ENCODE data around the gene KCNQ5.

Gene KCNQ5

DNA sequence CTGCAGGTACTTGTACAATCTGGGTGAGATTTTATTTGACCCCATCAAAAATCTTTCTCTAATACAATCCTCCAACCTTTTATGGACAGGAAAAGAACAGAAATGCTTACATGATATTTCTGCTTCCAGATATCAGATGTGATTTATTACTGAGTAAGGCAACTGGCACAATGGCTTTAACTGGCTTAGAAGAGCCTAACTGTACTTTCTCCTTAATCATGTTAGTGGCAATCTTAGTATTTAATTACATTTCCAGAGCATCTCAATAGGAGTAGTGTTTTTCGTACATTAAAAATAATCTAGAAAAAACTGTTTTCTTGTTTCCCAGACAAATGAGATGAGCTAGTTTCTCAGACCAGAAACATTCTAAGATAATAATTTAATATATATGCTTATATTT lies 251.6 kb downstream of the KCNQ5 start:
- no peak overlapping the region for H3K27ac ChIP-seq (ENCODE audit: extremely low read depth, low read depth, low read length)
- TF ChIP-seq, protein P1, sequence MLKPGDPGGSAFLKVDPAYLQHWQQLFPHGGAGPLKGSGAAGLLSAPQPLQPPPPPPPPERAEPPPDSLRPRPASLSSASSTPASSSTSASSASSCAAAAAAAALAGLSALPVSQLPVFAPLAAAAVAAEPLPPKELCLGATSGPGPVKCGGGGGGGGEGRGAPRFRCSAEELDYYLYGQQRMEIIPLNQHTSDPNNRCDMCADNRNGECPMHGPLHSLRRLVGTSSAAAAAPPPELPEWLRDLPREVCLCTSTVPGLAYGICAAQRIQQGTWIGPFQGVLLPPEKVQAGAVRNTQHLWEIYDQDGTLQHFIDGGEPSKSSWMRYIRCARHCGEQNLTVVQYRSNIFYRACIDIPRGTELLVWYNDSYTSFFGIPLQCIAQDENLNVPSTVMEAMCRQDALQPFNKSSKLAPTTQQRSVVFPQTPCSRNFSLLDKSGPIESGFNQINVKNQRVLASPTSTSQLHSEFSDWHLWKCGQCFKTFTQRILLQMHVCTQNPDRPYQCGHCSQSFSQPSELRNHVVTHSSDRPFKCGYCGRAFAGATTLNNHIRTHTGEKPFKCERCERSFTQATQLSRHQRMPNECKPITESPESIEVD (tag by site-specific recombination; IDR thresholded peaks at IDR 0.05) = 0 out of 2 replicates have a peak, but pooled peaks have one; percentile 13
- no peak for TF ChIP-seq ZNF362 (tag by site-specific recombination; IDR thresholded peaks at IDR 0.05)
- ChIA-PET CTCF (no interaction called here), POLR2A (no interaction called here)
- no peaks in the 10 kb centered on the region for H3K9me3 ChIP-seq (ENCODE audit: control insufficient read depth, insufficient read depth, low read depth, low read length)
- peaks cover 3% of the 10 kb centered on the region; the same call in 1 of the 2 replicates for H3K4me1 ChIP-seq (ENCODE audit: control insufficient read depth, insufficient read depth, low read length)
- no peak overlapping the region for H3K4me3 ChIP-seq (ENCODE audit: low read depth, low read length)
- no peaks in the 10 kb centered on the region for H3K36me3 ChIP-seq (ENCODE audit: control insufficient read depth in 2 of 2, insufficient read depth in 1 of 2, low read length in 2 of 2)

DNA sequence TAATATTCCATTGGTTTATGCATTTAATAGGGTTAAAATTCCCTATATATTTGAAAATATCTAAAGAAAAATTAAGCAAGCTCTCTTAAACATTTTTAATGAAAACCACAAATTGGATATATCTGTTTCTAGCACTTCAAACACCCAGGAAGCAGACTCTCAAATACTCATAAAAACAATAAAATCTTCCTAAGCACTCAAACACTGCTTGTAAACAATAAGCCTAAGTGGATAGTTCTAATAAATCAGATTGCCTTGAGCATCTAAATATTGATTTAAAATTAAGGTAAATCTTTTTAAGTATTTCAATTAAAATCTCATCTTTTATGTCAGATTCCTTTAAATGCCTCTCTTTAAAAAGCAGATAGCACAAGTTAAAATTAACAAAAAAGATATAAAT lies 254.4 kb downstream of the KCNQ5 start:
- H3K27ac ChIP-seq (ENCODE audit: extremely low read depth, low read depth, low read length) = no peak overlapping the region
- TF ChIP-seq BCL11B (tag by site-specific recombination; IDR thresholded peaks at IDR 0.05; ENCODE audit: low read depth) (peak; percentile 76; the same call in 1 of the 2 replicates), ZNF585B (tag by site-specific recombination; IDR thresholded peaks at IDR 0.05) (no peak), PRDM4 (tag by site-specific recombination; IDR thresholded peaks at IDR 0.05) (peak; percentile 74; the same call in 1 of the 2 replicates), ZNF843 (tag by site-specific recombination; IDR thresholded peaks at IDR 0.05) (peak; percentile 63), ZNF610 (tag by site-specific recombination; IDR thresholded peaks at IDR 0.05; ENCODE audit: borderline replicate concordance) (no peak), IKZF3 (tag by site-specific recombination; IDR thresholded peaks at IDR 0.05) (0 out of 2 replicates have a peak, but pooled peaks have one; percentile 35), OSR2 (tag by site-specific recombination; IDR thresholded peaks at IDR 0.05) (peak; percentile 60; the same call in 1 of the 2 replicates), HOXC10 (CRISPR knock-in tag; IDR thresholded peaks at IDR 0.05) (no peak)
- TF ChIP-seq, protein P2, sequence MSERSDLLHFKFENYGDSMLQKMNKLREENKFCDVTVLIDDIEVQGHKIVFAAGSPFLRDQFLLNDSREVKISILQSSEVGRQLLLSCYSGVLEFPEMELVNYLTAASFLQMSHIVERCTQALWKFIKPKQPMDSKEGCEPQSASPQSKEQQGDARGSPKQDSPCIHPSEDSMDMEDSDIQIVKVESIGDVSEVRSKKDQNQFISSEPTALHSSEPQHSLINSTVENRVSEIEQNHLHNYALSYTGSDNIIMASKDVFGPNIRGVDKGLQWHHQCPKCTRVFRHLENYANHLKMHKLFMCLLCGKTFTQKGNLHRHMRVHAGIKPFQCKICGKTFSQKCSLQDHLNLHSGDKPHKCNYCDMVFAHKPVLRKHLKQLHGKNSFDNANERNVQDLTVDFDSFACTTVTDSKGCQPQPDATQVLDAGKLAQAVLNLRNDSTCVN (tag by site-specific recombination; optimal IDR thresholded peaks at IDR 0.05) = no peak
- TF ChIP-seq, protein P3, sequence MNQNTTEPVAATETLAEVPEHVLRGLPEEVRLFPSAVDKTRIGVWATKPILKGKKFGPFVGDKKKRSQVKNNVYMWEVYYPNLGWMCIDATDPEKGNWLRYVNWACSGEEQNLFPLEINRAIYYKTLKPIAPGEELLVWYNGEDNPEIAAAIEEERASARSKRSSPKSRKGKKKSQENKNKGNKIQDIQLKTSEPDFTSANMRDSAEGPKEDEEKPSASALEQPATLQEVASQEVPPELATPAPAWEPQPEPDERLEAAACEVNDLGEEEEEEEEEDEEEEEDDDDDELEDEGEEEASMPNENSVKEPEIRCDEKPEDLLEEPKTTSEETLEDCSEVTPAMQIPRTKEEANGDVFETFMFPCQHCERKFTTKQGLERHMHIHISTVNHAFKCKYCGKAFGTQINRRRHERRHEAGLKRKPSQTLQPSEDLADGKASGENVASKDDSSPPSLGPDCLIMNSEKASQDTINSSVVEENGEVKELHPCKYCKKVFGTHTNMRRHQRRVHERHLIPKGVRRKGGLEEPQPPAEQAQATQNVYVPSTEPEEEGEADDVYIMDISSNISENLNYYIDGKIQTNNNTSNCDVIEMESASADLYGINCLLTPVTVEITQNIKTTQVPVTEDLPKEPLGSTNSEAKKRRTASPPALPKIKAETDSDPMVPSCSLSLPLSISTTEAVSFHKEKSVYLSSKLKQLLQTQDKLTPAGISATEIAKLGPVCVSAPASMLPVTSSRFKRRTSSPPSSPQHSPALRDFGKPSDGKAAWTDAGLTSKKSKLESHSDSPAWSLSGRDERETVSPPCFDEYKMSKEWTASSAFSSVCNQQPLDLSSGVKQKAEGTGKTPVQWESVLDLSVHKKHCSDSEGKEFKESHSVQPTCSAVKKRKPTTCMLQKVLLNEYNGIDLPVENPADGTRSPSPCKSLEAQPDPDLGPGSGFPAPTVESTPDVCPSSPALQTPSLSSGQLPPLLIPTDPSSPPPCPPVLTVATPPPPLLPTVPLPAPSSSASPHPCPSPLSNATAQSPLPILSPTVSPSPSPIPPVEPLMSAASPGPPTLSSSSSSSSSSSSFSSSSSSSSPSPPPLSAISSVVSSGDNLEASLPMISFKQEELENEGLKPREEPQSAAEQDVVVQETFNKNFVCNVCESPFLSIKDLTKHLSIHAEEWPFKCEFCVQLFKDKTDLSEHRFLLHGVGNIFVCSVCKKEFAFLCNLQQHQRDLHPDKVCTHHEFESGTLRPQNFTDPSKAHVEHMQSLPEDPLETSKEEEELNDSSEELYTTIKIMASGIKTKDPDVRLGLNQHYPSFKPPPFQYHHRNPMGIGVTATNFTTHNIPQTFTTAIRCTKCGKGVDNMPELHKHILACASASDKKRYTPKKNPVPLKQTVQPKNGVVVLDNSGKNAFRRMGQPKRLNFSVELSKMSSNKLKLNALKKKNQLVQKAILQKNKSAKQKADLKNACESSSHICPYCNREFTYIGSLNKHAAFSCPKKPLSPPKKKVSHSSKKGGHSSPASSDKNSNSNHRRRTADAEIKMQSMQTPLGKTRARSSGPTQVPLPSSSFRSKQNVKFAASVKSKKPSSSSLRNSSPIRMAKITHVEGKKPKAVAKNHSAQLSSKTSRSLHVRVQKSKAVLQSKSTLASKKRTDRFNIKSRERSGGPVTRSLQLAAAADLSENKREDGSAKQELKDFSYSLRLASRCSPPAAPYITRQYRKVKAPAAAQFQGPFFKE (tag by site-specific recombination; IDR thresholded peaks at IDR 0.05; ENCODE audit: borderline replicate concordance) = no peak
- TF ChIP-seq, protein P4, sequence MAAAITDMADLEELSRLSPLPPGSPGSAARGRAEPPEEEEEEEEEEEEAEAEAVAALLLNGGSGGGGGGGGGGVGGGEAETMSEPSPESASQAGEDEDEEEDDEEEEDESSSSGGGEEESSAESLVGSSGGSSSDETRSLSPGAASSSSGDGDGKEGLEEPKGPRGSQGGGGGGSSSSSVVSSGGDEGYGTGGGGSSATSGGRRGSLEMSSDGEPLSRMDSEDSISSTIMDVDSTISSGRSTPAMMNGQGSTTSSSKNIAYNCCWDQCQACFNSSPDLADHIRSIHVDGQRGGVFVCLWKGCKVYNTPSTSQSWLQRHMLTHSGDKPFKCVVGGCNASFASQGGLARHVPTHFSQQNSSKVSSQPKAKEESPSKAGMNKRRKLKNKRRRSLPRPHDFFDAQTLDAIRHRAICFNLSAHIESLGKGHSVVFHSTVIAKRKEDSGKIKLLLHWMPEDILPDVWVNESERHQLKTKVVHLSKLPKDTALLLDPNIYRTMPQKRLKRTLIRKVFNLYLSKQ (tag by site-specific recombination; IDR thresholded peaks at IDR 0.05; ENCODE audit: borderline replicate concordance) = no peak
- TF ChIP-seq, protein P1 (tag by site-specific recombination; IDR thresholded peaks at IDR 0.05) = peak; percentile 77
- ChIA-PET POLR2A (no interaction called here), CTCF (no interaction called here)
- H3K36me3 ChIP-seq (ENCODE audit: control insufficient read depth in 2 of 2, insufficient read depth in 1 of 2, low read length in 2 of 2) = no peaks in the 10 kb centered on the region
- H3K9me3 ChIP-seq (ENCODE audit: control insufficient read depth, insufficient read depth, low read depth, low read length) = no peaks in the 10 kb centered on the region
- no peak overlapping the region for H3K4me3 ChIP-seq (ENCODE audit: low read depth, low read length)
- peaks cover 3% of the 10 kb centered on the region; the same call in 1 of the 2 replicates for H3K4me1 ChIP-seq (ENCODE audit: control insufficient read depth, insufficient read depth, low read length)

All from HEK293 (cell line).